DLD1 (cell line): ENCODE data around the gene PEX5L.

Experiments used
- in situ Hi-C: cut with HindIII; loops from 2 replicates; pipeline ENCODE4 v1.10.0; 2017; ENCODE audit warnings: low sequenced_read_pairs

Gene PEX5L

DNA sequence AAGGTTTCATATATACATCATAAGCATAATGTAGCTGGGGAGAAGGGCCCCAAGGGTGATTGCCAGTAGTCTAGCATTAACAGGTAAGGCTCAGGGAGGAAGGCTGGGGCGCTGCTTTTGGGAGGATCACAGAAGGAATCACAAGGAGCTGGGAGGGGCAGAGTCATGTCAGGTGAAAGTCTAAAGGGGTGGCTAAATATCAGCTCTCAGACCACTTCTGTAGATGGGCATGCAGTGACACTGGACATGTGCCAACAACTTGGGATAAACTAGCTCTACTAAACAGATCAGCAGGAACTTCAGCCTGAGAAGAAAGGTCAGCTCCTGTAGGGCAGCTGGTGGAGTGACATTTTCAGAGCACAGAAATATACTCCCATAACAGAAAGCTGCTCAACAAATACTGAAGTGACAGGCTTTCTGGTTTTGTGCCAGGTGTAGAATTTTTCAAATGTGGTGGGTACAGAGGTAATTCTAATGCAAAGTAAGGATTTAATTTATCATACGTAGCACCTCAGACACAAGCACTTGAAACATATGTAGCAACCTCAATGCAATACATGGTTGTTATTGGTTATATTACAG lies 79.4 kb downstream of the PEX5L start:
- in situ Hi-C loops, result no loop called here

DNA sequence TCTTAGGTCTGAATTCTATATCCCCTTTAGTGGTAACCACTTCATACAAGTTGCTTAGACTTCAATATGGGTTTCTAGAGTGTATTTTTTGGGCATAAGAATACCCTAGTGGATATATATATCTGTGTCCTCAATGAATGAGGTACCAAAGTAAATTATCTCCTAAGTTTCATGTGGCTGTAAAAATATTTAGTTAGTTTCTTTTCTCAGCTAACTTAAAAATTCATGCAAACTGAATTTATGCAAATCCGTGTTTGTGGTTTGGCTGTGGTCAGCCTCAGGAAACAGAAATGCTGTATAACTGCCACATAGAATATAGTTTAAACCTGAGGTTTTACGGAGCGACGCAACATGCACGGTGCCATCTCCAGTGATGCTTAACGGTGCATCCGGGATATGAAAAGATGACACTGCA lies 80.3 kb downstream of the PEX5L start:
- in situ Hi-C loops, result no loop called here

DNA sequence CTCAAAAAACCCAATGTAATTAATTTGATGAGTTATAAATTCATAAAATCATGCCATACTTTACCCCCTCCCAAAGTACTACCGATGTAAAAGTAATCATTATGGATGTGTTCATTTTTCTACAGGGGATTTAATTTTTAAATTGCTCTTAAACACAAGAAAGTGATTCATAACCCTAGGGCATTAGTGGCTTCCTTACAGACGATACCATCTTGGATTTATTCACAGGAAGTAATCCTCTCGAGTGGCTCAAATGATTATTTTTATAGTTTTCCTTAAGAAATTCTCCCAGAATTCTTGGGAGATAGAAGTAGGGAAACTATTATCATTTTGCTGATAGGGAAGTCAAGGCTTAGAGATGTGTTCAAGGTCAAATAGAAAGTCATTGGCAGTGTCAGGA lies 80.9 kb downstream of the PEX5L start:
- in situ Hi-C loops, result no loop called here

DNA sequence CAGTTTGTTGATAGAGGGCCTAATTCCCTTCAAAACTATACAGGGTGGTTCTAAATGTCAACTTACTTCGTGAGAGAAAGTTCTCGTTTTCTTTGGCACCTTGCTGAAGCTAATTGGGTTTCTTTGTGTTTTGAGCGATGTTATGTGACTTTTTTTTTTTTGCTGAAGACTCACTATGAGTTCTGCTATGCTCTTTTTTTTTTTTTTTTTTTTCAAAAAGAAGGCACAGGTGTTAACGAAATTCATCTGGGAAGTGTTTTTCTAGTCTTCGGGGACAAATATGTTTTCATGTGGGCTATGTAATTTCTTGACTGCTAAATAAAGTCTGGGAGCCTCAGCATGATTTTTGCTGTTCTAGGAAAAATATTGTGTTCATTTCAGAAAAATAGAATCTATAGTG lies 81.5 kb downstream of the PEX5L start:
- in situ Hi-C loops, result no loop called here

DNA sequence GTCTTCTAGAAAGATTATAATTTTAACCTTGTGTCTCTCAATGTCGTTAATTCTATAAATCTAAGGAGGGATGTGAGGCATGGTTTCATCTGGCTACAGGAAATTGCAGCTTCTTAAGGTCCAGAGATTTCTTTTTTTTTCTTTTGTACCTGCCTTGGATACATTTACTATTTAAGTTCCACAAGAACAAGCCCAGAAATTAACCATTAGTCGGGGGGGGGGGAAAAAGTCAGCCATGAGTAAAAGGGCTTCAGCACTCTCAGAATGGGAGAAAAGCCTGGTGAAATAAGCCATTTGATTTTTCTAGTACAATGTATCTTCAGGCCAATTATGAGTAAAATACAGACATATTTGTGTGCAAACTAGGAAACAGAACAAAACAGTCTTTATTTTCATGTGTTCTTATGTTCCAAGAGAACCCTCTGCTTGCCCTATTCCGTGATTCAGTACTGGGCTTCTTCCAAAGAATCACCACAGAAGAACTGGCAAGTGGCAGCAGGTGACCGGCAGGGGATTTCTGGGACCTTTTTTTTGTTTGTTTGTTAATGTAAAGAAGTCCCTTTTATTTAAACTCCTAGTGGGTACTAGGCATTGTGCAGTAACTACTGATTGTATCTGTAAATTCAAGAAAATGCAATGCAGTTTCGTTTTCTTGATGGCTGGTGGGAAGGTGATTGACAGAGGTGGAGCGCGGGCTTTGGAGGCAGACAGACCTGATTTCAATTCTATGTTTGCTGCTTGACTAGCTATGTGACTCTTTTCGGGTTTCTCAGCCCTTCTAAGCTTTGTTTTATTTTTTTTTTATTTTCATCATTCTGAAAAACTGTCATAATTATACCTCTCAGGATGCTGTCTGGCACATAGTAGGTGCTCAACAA lies 82.5 kb downstream of the PEX5L start:
- in situ Hi-C loops, result no loop called here

DNA sequence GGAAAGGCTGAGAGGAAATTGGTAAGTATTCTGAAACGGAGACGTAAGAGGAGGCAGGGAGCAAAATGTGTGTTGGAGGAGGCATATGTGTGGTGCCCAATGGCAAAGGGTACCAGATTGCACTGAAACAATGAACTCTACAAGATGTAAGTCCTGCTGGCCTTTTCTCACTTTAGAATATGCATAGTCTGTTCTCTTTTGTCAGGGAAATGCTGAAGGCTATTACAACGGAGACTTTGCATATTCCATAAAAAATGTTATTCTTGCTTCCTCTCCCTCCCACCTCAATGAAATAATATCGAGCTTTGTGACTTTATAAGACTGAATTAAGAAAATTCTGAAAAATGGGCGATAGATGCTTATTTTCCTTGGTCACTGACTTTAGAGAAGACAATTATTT lies 85.9 kb downstream of the PEX5L start:
- in situ Hi-C loops, result no loop called here

DNA sequence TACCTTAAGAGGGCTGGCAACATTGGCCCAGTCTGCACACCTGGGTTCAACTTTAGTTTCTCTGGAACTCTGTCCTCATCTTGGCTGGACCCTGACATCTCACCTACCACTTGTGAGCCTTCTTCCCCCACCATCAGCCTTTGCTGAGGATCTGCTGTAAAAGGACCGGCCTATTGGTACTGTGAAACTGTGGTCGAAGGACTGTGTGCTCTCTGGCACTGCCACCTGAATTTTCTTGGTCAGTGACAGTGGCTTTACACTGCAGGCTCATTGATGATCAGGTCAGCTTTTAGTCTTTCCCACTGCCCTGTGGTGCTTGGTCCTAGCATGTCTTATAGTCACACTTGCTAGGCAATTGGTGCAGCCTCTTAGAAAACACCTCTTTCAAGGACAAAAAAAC lies 86.9 kb downstream of the PEX5L start:
- in situ Hi-C loops, result no loop called here

DNA sequence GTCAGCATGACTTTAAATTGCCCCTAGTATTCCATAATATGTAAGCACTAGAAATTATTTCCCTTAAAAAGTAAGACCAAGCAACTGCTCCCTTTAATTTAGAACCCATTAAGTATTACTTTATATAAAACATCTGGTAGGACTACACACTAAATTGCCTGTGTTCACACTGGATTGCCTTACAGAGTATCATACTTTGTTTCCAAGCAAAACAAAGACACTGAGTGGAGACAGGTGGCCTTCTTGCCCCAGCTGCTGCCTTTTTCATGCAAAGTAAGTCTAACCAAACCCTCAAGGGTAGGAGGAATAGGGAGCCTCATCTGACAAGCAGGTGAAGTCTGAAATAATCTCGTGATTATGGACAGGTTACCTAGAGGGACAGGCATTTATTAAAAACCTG lies 87.3 kb downstream of the PEX5L start:
- in situ Hi-C loops, result no loop called here

DNA sequence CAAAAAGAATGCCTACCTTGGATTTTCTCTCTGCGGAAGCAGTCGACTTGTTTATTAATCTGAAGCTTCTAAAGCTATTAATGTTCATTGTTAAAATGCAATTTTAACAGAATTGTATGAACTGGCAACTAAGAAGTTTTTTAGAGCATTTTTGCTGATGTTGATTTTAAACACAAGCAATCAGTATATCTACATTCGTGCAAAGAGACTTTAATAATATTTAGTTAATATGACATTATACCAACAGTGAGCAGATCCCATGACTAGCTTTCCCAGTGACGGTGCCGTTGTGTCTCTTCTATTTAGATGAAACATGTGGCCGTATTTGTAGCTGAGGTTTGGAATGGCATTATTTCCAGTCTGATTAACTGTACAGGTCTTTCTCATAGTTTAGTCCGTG lies 88.0 kb downstream of the PEX5L start:
- in situ Hi-C loops, result no loop called here

DNA sequence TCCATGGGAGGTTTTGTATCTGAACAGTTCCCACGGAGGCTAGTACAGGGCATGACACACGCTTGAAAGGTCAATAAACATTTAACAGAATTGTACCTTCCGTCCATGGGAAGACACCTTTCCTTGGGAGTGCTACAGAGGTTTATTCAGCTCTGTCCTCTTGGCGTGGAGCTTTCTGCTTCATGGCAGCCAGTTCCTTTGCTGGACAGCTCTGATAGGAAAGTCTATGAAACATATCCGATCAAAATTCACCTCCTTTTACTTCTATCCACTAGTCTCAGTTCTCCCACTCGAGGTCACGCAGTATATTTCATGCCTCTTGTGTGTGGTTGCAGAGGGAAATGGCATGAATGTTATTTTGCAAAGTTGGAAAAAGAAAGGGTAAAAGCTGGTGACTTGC lies 91.2 kb downstream of the PEX5L start:
- in situ Hi-C loops, result no loop called here

DNA sequence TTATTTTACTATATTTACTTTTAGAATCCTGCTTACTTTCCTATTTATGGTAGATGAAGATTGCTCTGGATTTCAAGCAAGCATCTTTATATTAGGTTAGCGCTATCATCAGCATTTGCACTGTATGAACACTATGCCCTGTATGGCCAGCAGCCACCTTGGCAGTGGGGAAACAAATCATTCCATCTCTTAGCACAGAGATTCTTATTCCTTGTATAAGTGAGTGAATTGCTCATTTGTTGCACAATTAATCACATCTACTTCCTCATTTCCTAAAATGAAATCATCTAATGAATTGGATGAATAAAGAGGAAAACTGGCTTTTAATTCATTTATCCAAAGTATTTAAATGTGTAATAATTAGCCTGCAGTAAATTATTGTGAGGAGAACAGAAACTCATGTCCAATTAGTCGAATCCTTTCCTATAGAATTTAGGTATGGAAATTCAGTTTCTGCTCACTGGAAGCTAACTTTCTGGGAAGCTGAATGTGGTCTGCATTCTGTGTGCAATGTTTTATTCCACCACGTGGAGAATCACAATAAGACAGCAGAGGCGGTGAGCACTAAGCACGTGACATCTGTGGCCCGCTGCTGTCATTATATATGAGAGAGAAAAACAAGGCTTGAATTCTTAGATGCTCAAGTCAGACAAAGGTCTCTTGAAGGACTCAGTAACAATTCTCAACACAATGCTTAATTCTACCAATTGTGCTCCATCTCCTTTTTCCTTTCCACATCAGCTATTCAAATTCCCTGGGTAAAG lies 93.4 kb downstream of the PEX5L start:
- in situ Hi-C loops, result no loop called here

DNA sequence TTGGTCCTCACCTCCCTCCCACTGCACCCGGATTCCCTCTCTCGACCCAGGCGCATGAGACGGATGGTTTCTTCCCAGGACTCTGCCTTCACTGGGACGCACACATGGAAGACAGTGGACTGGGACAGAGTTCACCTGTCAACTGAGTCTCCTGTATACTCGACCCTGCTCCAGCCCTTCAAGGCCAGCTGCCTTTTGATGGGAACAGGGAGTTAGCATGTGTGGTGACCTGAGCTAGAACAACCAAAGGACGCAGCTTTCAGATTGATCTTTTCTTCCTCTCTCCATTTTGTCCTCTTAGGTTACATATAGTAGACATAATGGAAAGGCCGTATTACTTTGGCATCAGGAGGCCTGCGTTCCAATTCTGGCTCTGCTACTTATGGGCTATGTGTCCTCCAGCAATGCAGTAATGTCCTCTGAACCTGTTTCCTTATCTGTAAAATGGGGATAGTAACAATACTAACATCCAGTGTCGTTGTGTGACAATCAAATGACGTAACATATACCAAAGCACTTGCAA lies 94.1 kb downstream of the PEX5L start:
- in situ Hi-C loops, result no loop called here

DNA sequence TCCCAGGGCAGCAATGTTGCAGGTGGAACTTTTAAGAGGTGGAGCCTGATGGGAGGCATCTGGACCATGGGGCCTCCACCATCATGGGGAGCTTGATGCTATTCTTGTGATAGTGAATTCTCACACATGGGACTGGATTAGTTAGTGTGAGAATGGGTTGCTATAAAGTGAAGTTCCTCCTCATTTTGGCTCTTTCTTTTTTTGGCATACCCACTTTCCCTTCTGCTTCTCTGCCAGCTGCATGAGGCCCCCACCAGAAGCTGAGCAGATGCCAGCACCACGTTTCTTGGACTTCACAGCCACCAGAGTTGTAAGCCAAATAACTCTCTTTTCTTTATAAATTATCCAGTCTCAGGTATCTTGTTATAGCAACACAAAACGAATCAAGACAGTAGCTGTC lies 101.0 kb downstream of the PEX5L start:
- in situ Hi-C loops, result no loop called here

DNA sequence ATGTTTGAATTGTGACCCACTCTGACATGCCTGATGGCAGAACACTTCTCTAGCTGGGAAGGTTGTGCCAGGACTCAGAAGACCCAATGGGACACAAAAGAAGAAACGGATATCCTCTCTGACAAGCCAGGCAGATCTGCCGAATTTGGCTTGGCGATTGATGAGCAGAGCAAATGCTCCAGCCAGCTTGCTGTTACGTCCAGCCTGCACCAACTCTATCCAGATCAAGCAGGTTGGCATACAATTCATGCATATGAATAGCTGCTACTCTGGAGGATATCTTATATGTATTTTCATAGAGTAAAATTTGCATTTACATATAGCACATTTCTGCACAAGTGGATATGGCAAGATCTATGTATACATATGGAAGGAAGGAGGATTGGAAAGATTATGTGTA lies 102.8 kb downstream of the PEX5L start:
- in situ Hi-C loops, result no loop called here

DNA sequence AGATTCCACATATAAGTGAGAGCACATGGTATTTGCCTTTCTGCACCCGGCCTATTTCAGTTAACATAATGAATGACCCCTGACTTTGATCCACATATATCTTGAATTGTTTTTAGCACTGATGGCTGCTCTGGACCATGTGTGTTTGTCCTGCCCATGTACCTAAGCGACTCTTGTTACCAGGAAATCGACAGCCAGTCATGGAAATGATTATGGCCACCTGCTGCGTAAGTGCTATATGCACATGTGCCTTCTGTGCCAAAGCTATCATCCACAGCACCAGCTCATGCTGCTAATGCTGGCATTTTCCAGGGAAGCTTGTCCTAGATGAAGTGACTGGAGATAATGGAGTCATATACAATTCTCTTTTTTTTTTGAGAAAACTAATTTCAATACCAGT lies 103.7 kb downstream of the PEX5L start:
- in situ Hi-C loops, result no loop called here

DNA sequence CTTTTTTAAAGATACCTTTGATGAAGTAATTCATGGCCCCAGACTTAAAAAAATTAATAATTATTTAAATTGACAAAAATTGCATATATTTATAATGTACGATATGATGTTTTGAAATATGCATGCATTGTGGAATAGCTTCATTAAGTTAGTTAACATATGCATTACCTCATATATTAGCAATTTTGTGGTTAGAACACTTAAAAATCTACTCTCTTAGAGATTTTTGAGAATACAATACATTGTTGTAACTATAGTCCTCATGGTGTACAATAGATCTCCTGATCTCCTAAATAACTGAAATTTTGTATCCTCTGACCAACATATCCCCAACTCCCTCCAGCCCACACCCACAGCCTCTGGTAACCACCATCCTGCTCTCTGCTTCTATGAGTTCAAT lies 104.1 kb downstream of the PEX5L start:
- in situ Hi-C loops, result no loop called here

DNA sequence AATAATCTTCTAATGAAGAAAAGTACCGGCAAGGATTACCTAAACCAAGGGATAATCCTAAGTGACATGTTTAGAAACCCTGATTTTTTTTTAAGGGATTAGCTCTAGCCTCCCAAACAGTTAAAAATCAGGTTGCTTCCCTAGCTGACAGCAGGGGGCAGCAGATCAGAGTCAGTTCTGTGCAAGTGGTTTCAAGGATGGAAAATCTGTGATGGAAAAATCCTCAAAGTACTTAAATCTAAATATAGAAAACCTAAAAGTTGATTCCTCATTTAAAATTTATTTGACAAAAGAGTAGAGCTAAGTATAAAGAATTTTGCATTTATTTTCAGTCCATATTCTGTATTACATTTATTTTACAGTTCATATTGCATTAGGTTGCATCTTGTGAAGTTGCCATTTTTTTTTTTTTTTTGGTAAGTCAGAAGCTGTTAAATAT lies 107.6 kb downstream of the PEX5L start:
- in situ Hi-C loops, result no loop called here

DNA sequence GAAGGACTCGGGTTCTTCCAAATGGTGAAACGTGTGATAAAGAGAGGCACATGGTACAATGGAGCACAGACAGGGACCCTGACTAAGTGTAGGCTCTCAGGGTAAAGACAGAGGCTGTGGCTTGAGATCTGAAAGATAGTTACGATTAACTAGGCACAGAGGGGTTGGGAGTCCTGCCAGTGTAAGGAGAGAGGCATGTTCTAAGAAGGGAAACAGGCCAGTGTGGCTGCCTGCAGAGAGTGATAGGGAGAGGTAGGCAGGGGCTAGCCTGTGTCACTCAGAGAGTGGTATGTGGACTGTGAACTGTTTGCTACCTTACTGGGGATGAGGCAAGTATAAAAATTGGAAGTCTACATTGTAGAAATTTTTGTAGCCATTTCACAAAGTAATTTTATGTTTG lies 109.5 kb downstream of the PEX5L start:
- in situ Hi-C loops, result no loop called here

DNA sequence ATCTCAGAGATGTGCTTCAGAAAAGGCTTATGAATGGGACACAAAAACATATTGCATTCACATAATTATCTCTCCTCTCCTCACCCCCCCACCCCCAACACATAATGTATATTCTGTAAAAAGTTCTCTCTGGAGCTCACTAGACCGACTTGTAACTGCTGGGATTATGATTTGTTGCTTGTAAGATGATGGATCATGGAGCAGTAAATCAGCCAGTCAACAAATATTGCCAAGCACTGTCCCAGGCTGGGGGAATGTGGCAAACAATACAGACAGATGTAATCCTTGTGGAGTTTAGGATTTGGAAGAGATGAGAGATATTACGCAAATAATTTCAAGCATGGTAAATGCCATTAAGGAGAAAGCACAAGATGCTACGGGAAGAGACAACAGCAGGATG lies 114.8 kb downstream of the PEX5L start:
- in situ Hi-C loops, result no loop called here

DNA sequence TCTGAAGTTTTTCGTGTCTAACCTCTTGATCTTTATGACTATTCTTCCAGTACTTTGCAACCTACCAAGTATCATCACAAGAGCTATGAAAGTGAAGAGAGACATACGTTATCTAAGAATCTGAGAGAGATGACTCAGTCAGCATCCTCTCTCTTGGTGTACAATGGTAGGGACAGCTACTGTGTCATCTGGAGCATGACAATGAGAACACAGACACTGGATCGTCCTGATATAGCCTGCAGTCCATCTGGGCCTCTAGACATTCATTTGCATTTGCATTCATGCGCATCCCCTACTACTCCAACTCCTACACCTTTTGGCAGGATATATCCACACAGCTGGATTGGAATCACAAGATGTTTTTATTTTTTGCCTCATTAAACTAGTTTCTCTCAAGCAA lies 115.2 kb downstream of the PEX5L start:
- in situ Hi-C loops, result no loop called here

DNA sequence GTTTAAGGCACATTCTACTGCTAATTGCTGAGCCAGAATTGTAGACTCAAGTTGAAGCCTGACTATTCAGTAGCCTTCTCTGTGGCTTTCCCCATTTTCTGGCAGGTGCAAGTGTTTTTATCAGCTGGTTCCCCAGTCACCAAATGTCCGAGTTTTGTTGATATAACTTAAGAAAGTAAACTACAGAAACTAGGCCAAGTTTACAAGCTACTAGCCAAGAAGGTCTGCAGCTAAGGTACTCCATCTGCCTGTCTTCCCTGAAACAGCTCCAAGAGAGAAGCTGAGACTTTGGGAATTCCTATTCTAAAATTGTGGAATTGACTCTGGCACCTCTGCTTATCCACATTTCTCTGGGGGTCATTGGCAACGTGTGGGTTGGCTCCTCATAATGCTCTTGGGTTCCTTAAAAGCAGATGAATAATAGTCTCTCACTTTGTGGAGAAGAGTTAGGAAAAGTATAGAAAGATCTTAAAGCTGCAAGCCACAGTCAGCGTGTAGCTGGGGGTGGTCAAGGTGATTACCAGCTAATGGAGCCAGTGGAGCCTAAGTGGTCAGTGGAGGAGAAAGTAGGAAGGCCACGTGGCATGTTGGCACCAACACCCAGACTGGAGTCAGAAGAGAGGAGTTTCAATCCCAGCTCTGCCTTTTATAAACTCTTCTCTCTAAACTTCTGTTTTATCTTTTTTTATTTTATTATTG lies 128.8 kb downstream of the PEX5L start:
- in situ Hi-C loops, result no loop called here
